GM19193 (cell line): ENCODE data around the gene PARVB.
A peak's percentile ranks its signal among the peaks of the same experiment; 100 is the strongest.

Experiments used
- POLR2A ChIP-seq: IDR thresholded peaks from 4 replicates; pipeline ENCODE4 v1.6.1; 2011; ENCODE audit not compliant: insufficient read depth, insufficient read length; ENCODE audit errors: extremely low read depth

The PARVB gene

GRCh38 chr22:44051358-44051757 lies 27.3 kb downstream of the PARVB start:
- TF ChIP-seq POLR2A = no peak

GRCh38 chr22:44051961-44052360 lies 27.9 kb downstream of the PARVB start:
- no peak for TF ChIP-seq POLR2A

- no peak for TF ChIP-seq POLR2A
Measured at GRCh38 chr22:44055805-44056204, 31.7 kb downstream of the PARVB start.

GRCh38 chr22:44057401-44057987 lies 33.4 kb downstream of the PARVB start:
- no peak for TF ChIP-seq POLR2A

GRCh38 chr22:44063462-44064371 lies 39.6 kb downstream of the PARVB start:
- TF ChIP-seq POLR2A = no peak

- TF ChIP-seq POLR2A = no peak
Measured at GRCh38 chr22:44067033-44067432, 42.9 kb downstream of the PARVB start.

- TF ChIP-seq POLR2A = no peak
Measured at GRCh38 chr22:44067901-44068300, 43.8 kb downstream of the PARVB start.

- TF ChIP-seq POLR2A = peak; percentile 32
Measured at GRCh38 chr22:44068422-44069191, 44.5 kb downstream of the PARVB start.

GRCh38 chr22:44070029-44070428 lies 45.9 kb downstream of the PARVB start:
- no peak for TF ChIP-seq POLR2A

- no peak for TF ChIP-seq POLR2A
Measured at GRCh38 chr22:44071781-44072326, 47.8 kb downstream of the PARVB start.

- TF ChIP-seq POLR2A = no peak
Measured at GRCh38 chr22:44074337-44074984, 50.4 kb downstream of the PARVB start.

GRCh38 chr22:44075022-44075421 lies 50.9 kb downstream of the PARVB start:
- no peak for TF ChIP-seq POLR2A

GRCh38 chr22:44075670-44076069 lies 51.6 kb downstream of the PARVB start:
- no peak for TF ChIP-seq POLR2A

GRCh38 chr22:44076825-44077224 lies 52.7 kb downstream of the PARVB start:
- TF ChIP-seq POLR2A = no peak
